HG03175 (cell line): Measurements from ENCODE around the gene PADI1.

ENCODE experiments used
- ATAC-seq: cut with Tn5 transposase; IDR thresholded peaks from one replicate; pipeline ENCODE4 v1.9.1; 2021; ENCODE audit warnings: mild to moderate bottlenecking, moderate library complexity; ENCODE audit not compliant: unreplicated experiment

PADI1 gene

DNA sequence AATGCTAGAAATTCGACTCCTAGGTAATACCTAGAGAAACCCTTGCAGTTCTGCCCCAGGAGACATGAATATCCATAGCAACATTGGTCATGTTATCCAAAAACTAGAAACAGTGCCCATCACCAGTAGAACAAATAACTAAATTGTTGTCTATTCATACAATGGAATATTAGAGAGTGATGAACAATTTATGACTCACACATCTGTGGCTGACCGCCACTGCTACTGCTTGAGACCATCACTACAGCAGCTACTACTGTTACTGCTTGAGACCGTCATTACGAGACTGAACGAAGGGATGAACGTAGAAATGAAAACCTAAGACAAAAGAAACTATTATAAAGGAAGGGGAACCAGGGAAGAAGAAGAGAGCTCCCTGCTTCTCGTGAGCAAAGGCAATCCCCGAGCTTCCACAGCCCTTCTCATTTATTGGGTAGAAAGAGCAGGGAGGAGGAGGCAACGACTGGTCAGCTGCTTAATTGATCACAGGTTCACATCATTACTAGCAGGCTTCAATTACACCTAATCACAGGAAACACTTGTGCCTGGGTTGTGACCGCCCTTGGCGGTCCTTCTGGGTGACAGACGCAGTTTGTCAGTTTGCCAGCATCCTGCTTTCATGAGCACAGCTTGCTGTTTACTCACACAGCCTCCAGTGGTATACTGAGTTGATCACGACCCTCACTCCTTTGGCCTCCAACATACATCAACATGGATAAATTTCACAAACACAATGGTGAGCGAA lies 88.9 kb downstream of the PADI1 start:
- ATAC-seq: no peak

DNA sequence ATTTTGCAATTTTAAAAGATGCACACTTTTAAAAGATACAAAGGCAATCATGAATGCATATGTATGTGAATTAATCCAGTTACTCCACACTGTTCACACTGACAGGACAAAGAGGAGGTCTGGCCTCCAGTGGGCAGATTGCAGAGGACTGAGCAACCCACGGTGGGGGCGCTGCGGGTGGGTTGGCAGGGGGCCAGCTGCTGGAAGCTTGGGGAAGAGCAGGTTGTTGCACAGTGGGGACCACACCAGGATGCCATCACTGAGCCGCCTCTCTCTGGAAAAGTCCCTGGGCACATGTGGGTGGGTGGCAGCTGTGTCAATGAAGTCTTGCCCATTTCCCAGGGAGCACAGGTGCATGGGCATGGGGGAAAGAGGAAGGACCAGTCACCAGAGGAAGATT lies 90.4 kb downstream of the PADI1 start:
- ATAC-seq: no peak
